SU-DHL-6 (cell line): Measurements from ENCODE around the gene PKD1.
"Not testable (repeated sequence)": the region's sequence is repeated elsewhere in the genome, so short reads cannot be mapped to it uniquely, and the experiment has no call there.

Experiments used
- CTCF ChIP-seq: fragments of 200-600 bp; sonication (generic); IDR thresholded peaks from one replicate; pipeline ENCODE4 v1.5.1; 2017; ENCODE audit warnings: antibody characterized with exemption, mild to moderate bottlenecking, low read length, moderate library complexity; ENCODE audit not compliant: insufficient read depth, poor library complexity, severe bottlenecking
- EZH2phosphoT487 ChIP-seq: fragments of 200-600 bp; sonication (generic), shearing (Covaris generic); conservative IDR thresholded peaks from 2 replicates; pipeline ENCODE4 v1.6.1; 2018; ENCODE audit warnings: mild to moderate bottlenecking, antibody characterized with exemption, low read length, moderate library complexity, mixed read lengths

- TF ChIP-seq CTCF, EZH2phosphoT487: not testable (repeated sequence)
Measured at GRCh38 chr16:2129890-2130447, 5.7 kb downstream of the PKD1 start.
